DND-41 (cell line): Measurements from ENCODE around the gene HMOX1.

Experiments
- CTCF ChIP-seq: IDR thresholded peaks from 2 replicates; pipeline ENCODE4 v1.5.1; 2012; ENCODE audit warnings: borderline replicate concordance, low read length, moderate library complexity, mild to moderate bottlenecking; ENCODE audit not compliant: poor library complexity, severe bottlenecking; ENCODE audit errors: extremely low read depth
- EZH2 ChIP-seq: IDR thresholded peaks from 3 replicates; pipeline ENCODE4 v1.6.1; 2012; ENCODE audit warnings: borderline replicate concordance, low read depth, mild to moderate bottlenecking, moderate library complexity, low read length, inconsistent platforms; ENCODE audit not compliant: severe bottlenecking

- TF ChIP-seq CTCF (no peak), EZH2 (no peak)
Observed at GRCh38 chr22:35368386-35368785, 12.5 kb upstream of the HMOX1 start.
